Thyroid gland (tissue), 4 donors: ENCODE measurements around the gene SLC24A4. TPM values are rescaled to one million over a fixed set of nuclear protein-coding genes. Genes with fewer than 3 reads are reported as not detected.

ENCODE experiments used
- DNase-seq, 2 donors: peaks; one replicate each; pipeline ENCODE4 v3.0.0-alpha.2; 2019
- H3K27ac ChIP-seq, 3 donors: fragments of 200-600 bp; sonication (generic); 1 replicate in 2 of 3; 2 replicates in 1 of 3; pipeline ENCODE4 v1.5.1; 2016 to 2019; ENCODE audit warnings: mild to moderate bottlenecking in 1 of 3, moderate library complexity in 1 of 3
- H3K27me3 ChIP-seq: fragments of 200-600 bp; sonication (generic); one replicate; pipeline ENCODE4 v1.5.1; 2019
- H3K36me3 ChIP-seq, 2 donors: fragments of 200-600 bp; sonication (generic); one replicate each; pipeline ENCODE4 v1.5.1; 2016 to 2019
- H3K4me1 ChIP-seq, 2 donors: fragments of 200-600 bp; sonication (generic); one replicate each; pipeline ENCODE4 v1.5.1; 2017 to 2019
- H3K4me3 ChIP-seq, 3 donors: fragments of 200-600 bp; sonication (generic); replicated peaks in 1 of 3; 1 replicate in 2 of 3; 2 replicates in 1 of 3; pipeline ENCODE4 v1.5.1; 2016; ENCODE audit warnings: mild to moderate bottlenecking in 1 of 3
- H3K9me3 ChIP-seq: fragments of 200-600 bp; sonication (generic); one replicate; pipeline ENCODE4 v1.5.1; 2017
- CTCF ChIP-seq, 6 experiments: fragments of 200-600 bp in 3 of 6; fragments of 450-650 bp in 3 of 6; sonication (generic) in 3 of 6; IDR thresholded peaks; one replicate each; pipeline ENCODE4 v1.5.1; 2016 to 2019; ENCODE audit warnings: antibody characterized with exemption in 6 of 6, mild to moderate bottlenecking in 2 of 6, inconsistent platforms in 1 of 6, moderate library complexity in 1 of 6
- POLR2A ChIP-seq, 2 donors: fragments of 450-650 bp; IDR thresholded peaks; one replicate each; pipeline ENCODE4 v1.6.1; 2017; ENCODE audit warnings: antibody characterized with exemption in 2 of 2, mild to moderate bottlenecking in 2 of 2, moderate library complexity in 1 of 2
- WGBS, 2 donors: methylation state at CpG; one replicate each; pipeline ENCODE4 v1.1.5; 2017; 5-methylcytosine and 5-hydroxymethylcytosine counted together
- intact Hi-C: fragments of 100-400 bp; cut with DNase I; formaldehyde crosslinking; loops from one replicate; pipeline ENCODE4 v1.15.1; 2023
- total RNA-seq, 4 donors: library from RNA; depleted of rRNA; stranded (reverse); fragments of >200 nt; gene quantifications; one replicate each; pipeline ENCODE4 v1.2.3, GENCODE V29; 2016

SLC24A4 gene
- total RNA-seq, 4 donors from 2014 or later = 0.05 to 0.46 (median 0.19) TPM

GRCh38 chr14:92451245-92451644 lies 128.3 kb downstream of the SLC24A4 start:
- H3K4me1 ChIP-seq = no peaks in the 10 kb centered on the region
- H3K27ac ChIP-seq = no peak overlapping the region
- H3K36me3 ChIP-seq = no peaks in the 10 kb centered on the region
- TF ChIP-seq POLR2A (IDR thresholded peaks at IDR 0.05) (no peak), CTCF (IDR thresholded peaks at IDR 0.05) (no peak)
- H3K27me3 ChIP-seq = no peaks in the 10 kb centered on the region
- no peak overlapping the region for H3K4me3 ChIP-seq
- DNase-seq = no peak
- 56 to 58% methylated on average over 9 of the region's 9 CpGs for WGBS, 2 donors
- H3K9me3 ChIP-seq = no peaks in the 10 kb centered on the region
- intact Hi-C loops = no loop called here

- 71 to 80% methylated on average over 5 of the region's 5 CpGs for WGBS, 2 donors
- H3K4me1 ChIP-seq = no peaks in the 10 kb centered on the region
- no peak overlapping the region for H3K27ac ChIP-seq
- no peaks in the 10 kb centered on the region for H3K27me3 ChIP-seq
- H3K36me3 ChIP-seq = no peaks in the 10 kb centered on the region
- TF ChIP-seq POLR2A (IDR thresholded peaks at IDR 0.05) (no peak), CTCF (IDR thresholded peaks at IDR 0.05) (no peak)
- no peak overlapping the region for H3K4me3 ChIP-seq
- H3K9me3 ChIP-seq = no peaks in the 10 kb centered on the region
- intact Hi-C loops = no loop called here
- no peak for DNase-seq
Measured at GRCh38 chr14:92451755-92452154, 128.8 kb downstream of the SLC24A4 start.

GRCh38 chr14:92452471-92452870 lies 129.5 kb downstream of the SLC24A4 start:
- Histone ChIP-seq H3K4me1 (no peaks in the 10 kb centered on the region), H3K36me3 (no peaks in the 10 kb centered on the region), H3K27me3 (no peaks in the 10 kb centered on the region), H3K4me3 (no peak overlapping the region), H3K27ac (no peak overlapping the region), H3K9me3 (no peaks in the 10 kb centered on the region)
- TF ChIP-seq CTCF (IDR thresholded peaks at IDR 0.05) = no peak
- TF ChIP-seq POLR2A (IDR thresholded peaks at IDR 0.05) = no peak
- no peak for DNase-seq
- intact Hi-C loops = no loop called here
- WGBS, 2 donors = 94 to 95% methylated on average over 14 of the region's 14 CpGs

DNA sequence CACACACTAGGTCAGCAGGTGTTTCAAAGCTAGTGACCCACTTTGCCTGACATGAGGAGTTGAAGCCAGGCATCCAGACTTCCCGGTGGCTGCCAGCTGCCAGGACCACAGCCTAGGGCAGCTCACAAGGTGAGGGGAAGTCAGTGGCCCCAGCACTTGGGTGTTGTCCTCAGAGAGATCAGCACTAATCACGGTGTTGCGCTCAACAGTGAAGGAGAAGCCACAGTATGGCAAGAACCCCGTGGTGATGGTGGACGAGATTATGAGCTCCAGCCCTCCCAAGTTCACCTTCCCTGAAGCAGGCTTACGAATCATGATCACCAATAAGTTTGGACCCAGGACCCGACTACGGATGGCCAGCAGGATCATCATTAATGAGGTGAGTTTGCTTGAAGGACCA lies 130.7 kb downstream of the SLC24A4 start:
- Histone ChIP-seq H3K4me1 (no peaks in the 10 kb centered on the region), H3K4me3 (no peak overlapping the region), H3K27ac (no peak overlapping the region), H3K9me3 (no peaks in the 10 kb centered on the region), H3K36me3 (no peaks in the 10 kb centered on the region), H3K27me3 (no peaks in the 10 kb centered on the region)
- no peak for DNase-seq
- TF ChIP-seq POLR2A (IDR thresholded peaks at IDR 0.05) (no peak), CTCF (IDR thresholded peaks at IDR 0.05) (no peak)
- intact Hi-C loops = no loop called here
- WGBS, 2 donors = 83 to 89% methylated on average over 6 to 8 of the region's 8 CpGs

GRCh38 chr14:92455231-92455630 lies 132.3 kb downstream of the SLC24A4 start:
- no peak overlapping the region for H3K4me3 ChIP-seq
- no peaks in the 10 kb centered on the region for H3K9me3 ChIP-seq
- peaks cover 0 to under 1% of the 10 kb centered on the region in 2 donors for H3K4me1 ChIP-seq
- no peak for DNase-seq
- intact Hi-C loops = no loop called here
- H3K27ac ChIP-seq = no peak overlapping the region
- no peaks in the 10 kb centered on the region for H3K36me3 ChIP-seq
- no peaks in the 10 kb centered on the region for H3K27me3 ChIP-seq
- WGBS, 2 donors = 93 to 100% methylated on average over 2 of the region's 2 CpGs
- TF ChIP-seq CTCF (IDR thresholded peaks at IDR 0.05) (no peak), POLR2A (IDR thresholded peaks at IDR 0.05) (no peak)
